Measurements from ENCODE around the gene AFAP1. TPM values are rescaled to one million over a fixed set of nuclear protein-coding genes. Genes with fewer than 3 reads are reported as not detected.

The AFAP1 gene
- total RNA-seq, 1 experiment from 2014 or later: 23.6 TPM

DNA sequence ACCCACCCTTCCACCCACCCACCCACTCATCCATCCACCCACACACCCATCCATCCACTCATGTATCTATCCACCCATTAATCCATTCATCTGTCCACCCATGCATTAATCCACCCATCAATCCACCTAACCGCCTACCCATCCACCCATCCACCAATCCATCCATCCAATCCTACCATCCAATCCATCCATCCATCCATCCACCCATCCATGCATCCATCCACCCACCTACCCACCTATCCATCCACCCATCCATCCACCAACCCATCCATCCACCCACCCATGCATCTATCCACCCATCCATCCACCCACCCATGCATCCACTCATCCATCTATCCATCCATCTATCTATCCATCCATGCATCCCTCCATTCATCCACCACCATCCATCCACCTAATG lies 34.8 kb upstream of the AFAP1 start:
- ChIA-PET POLR2A (no interaction called here), CTCF (no interaction called here)
- TF ChIP-seq MYBL2 (CRISPR knock-in tag; IDR thresholded peaks at IDR 0.05) (no peak), FOXP1 (CRISPR knock-in tag; IDR thresholded peaks at IDR 0.05; ENCODE audit: borderline replicate concordance) (no peak), ZNF121 (CRISPR knock-in tag; IDR thresholded peaks at IDR 0.05) (no peak), ZNF232 (CRISPR knock-in tag; IDR thresholded peaks at IDR 0.05) (no peak)
- TF ChIP-seq, protein P1, sequence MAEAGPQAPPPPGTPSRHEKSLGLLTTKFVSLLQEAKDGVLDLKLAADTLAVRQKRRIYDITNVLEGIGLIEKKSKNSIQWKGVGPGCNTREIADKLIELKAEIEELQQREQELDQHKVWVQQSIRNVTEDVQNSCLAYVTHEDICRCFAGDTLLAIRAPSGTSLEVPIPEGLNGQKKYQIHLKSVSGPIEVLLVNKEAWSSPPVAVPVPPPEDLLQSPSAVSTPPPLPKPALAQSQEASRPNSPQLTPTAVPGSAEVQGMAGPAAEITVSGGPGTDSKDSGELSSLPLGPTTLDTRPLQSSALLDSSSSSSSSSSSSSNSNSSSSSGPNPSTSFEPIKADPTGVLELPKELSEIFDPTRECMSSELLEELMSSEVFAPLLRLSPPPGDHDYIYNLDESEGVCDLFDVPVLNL (CRISPR knock-in tag; IDR thresholded peaks at IDR 0.05; ENCODE audit: borderline replicate concordance, low read depth): no peak
- Mint-ChIP-seq H3K27me3 (ENCODE audit: low read depth) (no peaks in the 10 kb centered on the region), H3K4me1 (peaks cover 45% of the 10 kb centered on the region), H3K27ac (no peak overlapping the region), H3K4me3 (no peak overlapping the region), H3K36me3 (no peaks in the 10 kb centered on the region), H3K9me3 (no peaks in the 10 kb centered on the region)
- DNase-seq (ENCODE audit: low spot score) (no peak), ATAC-seq (no peak)

DNA sequence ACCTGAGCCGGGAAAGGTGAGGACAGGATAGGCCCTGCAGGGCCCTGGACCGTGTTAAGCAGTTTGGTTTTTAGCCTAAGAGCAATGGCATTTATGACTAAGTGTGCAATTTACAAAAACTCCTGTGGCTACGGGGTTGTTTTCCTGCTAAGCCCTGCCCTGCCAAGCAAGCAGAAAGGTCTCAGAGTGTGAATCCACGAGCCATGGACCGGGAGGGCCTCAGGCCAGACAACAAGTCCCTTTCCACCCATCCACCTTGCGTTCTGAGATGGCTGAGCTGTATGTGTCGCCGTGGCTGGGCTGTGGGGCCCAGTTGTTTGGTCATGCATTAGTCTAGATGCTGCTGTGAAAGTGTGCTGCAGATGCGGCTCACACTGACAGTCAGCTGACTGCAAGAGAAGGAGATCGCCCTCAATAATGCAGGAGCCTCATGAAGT lies 33.9 kb upstream of the AFAP1 start:
- POLR2A ChIA-PET: no interaction called here
- H3K27ac Mint-ChIP-seq: no peak overlapping the region
- TF ChIP-seq ZNF138 (CRISPR knock-in tag; conservative IDR thresholded peaks at IDR 0.05) (no peak), ETV6 (CRISPR knock-in tag; IDR thresholded peaks at IDR 0.05) (no peak), SOX15 (CRISPR knock-in tag; IDR thresholded peaks at IDR 0.05) (no peak), ATF1 (CRISPR knock-in tag; IDR thresholded peaks at IDR 0.05) (no peak), EMX1 (CRISPR knock-in tag; IDR thresholded peaks at IDR 0.05) (no peak), ELF4 (CRISPR knock-in tag; IDR thresholded peaks at IDR 0.05; ENCODE audit: low read depth) (no peak), SMAD3 (CRISPR knock-in tag; IDR thresholded peaks at IDR 0.05; ENCODE audit: borderline replicate concordance) (no peak), FOXP1 (CRISPR knock-in tag; IDR thresholded peaks at IDR 0.05; ENCODE audit: borderline replicate concordance) (no peak), ZNF317 (CRISPR knock-in tag; IDR thresholded peaks at IDR 0.05; ENCODE audit: borderline replicate concordance, low read depth) (no peak), NR1H2 (CRISPR knock-in tag; IDR thresholded peaks at IDR 0.05) (no peak), SP1 (CRISPR knock-in tag; conservative IDR thresholded peaks at IDR 0.05) (no peak)
- TF ChIP-seq, protein P2, sequence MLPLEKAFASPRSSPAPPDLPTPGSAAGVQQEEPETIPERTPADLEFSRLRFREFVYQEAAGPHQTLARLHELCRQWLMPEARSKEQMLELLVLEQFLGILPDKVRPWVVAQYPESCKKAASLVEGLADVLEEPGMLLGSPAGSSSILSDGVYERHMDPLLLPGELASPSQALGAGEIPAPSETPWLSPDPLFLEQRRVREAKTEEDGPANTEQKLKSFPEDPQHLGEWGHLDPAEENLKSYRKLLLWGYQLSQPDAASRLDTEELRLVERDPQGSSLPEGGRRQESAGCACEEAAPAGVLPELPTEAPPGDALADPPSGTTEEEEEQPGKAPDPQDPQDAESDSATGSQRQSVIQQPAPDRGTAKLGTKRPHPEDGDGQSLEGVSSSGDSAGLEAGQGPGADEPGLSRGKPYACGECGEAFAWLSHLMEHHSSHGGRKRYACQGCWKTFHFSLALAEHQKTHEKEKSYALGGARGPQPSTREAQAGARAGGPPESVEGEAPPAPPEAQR (CRISPR knock-in tag; IDR thresholded peaks at IDR 0.05): no peak
- TF ChIP-seq, protein P3, sequence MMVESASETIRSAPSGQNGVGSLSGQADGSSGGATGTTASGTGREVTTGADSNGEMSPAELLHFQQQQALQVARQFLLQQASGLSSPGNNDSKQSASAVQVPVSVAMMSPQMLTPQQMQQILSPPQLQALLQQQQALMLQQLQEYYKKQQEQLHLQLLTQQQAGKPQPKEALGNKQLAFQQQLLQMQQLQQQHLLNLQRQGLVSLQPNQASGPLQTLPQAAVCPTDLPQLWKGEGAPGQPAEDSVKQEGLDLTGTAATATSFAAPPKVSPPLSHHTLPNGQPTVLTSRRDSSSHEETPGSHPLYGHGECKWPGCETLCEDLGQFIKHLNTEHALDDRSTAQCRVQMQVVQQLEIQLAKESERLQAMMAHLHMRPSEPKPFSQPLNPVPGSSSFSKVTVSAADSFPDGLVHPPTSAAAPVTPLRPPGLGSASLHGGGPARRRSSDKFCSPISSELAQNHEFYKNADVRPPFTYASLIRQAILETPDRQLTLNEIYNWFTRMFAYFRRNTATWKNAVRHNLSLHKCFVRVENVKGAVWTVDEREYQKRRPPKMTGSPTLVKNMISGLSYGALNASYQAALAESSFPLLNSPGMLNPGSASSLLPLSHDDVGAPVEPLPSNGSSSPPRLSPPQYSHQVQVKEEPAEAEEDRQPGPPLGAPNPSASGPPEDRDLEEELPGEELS (CRISPR knock-in tag; IDR thresholded peaks at IDR 0.05): no peak
- TF ChIP-seq, protein P4, sequence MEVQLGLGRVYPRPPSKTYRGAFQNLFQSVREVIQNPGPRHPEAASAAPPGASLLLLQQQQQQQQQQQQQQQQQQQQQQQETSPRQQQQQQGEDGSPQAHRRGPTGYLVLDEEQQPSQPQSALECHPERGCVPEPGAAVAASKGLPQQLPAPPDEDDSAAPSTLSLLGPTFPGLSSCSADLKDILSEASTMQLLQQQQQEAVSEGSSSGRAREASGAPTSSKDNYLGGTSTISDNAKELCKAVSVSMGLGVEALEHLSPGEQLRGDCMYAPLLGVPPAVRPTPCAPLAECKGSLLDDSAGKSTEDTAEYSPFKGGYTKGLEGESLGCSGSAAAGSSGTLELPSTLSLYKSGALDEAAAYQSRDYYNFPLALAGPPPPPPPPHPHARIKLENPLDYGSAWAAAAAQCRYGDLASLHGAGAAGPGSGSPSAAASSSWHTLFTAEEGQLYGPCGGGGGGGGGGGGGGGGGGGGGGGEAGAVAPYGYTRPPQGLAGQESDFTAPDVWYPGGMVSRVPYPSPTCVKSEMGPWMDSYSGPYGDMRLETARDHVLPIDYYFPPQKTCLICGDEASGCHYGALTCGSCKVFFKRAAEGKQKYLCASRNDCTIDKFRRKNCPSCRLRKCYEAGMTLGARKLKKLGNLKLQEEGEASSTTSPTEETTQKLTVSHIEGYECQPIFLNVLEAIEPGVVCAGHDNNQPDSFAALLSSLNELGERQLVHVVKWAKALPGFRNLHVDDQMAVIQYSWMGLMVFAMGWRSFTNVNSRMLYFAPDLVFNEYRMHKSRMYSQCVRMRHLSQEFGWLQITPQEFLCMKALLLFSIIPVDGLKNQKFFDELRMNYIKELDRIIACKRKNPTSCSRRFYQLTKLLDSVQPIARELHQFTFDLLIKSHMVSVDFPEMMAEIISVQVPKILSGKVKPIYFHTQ (CRISPR knock-in tag; IDR thresholded peaks at IDR 0.05): no peak
- TF ChIP-seq, protein P5, sequence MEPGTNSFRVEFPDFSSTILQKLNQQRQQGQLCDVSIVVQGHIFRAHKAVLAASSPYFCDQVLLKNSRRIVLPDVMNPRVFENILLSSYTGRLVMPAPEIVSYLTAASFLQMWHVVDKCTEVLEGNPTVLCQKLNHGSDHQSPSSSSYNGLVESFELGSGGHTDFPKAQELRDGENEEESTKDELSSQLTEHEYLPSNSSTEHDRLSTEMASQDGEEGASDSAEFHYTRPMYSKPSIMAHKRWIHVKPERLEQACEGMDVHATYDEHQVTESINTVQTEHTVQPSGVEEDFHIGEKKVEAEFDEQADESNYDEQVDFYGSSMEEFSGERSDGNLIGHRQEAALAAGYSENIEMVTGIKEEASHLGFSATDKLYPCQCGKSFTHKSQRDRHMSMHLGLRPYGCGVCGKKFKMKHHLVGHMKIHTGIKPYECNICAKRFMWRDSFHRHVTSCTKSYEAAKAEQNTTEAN (CRISPR knock-in tag; IDR thresholded peaks at IDR 0.05): no peak
- TF ChIP-seq, protein P6, sequence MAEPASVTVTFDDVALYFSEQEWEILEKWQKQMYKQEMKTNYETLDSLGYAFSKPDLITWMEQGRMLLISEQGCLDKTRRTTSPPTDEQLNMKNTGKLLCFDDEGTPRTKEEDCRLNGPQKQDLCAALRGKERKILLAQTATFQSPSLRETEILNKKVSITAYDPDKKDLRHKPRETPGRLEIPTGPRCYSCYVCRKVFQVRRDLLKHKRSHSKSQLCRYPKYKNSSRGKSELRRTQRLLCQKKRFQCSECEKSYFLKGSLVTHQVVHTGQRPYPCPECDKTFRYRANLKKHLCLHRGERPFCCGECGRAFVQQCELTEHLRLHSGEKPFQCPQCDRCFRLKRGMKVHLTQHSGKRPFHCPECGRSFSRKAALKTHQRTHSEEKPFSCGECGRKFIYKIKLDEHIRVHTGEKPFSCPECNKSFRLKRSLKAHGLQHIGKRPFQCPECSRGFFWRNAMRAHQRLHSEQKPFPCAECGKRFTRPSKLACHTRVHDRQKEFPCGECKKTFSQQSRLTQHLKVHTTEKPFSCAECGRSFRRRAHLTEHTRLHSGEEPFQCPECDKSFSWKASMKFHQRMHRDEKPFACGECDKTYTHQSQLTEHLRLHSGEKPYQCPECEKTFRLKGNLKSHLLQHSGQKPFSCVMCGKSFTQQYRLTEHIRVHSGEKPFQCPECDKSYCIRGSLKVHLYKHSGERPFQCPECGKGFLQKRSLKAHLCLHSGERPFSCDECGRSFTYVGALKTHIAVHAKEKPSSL (CRISPR knock-in tag; conservative IDR thresholded peaks at IDR 0.05): no peak
- TF ChIP-seq, protein P7, sequence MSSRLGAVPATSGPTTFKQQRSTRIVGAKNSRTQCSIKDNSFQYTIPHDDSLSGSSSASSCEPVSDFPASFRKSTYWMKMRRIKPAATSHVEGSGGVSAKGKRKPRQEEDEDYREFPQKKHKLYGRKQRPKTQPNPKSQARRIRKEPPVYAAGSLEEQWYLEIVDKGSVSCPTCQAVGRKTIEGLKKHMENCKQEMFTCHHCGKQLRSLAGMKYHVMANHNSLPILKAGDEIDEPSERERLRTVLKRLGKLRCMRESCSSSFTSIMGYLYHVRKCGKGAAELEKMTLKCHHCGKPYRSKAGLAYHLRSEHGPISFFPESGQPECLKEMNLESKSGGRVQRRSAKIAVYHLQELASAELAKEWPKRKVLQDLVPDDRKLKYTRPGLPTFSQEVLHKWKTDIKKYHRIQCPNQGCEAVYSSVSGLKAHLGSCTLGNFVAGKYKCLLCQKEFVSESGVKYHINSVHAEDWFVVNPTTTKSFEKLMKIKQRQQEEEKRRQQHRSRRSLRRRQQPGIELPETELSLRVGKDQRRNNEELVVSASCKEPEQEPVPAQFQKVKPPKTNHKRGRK (CRISPR knock-in tag; IDR thresholded peaks at IDR 0.05; ENCODE audit: borderline replicate concordance): no peak
- CTCF ChIA-PET: interaction anchor here (0.9 kb wide), 1 partner anchor 211 kb away, joined by 4 read pairs; no protein-coding TSS in a partner anchor
- DNase-seq (ENCODE audit: low spot score): no peak
- H3K36me3 Mint-ChIP-seq: no peaks in the 10 kb centered on the region
- ATAC-seq: no peak
- no peak overlapping the region for H3K4me3 Mint-ChIP-seq
- H3K9me3 Mint-ChIP-seq: no peaks in the 10 kb centered on the region
- peaks cover 39% of the 10 kb centered on the region for H3K4me1 Mint-ChIP-seq
- no peaks in the 10 kb centered on the region for H3K27me3 Mint-ChIP-seq (ENCODE audit: low read depth)
